HepG2 (cell line): Measurements from ENCODE around the gene NGEF. TPM values are rescaled to one million over a fixed set of nuclear protein-coding genes. Genes with fewer than 3 reads are reported as not detected.

ENCODE experiments used
- ZFP36L1 ChIP-seq: sonication (generic); formaldehyde crosslinking; IDR thresholded peaks from 2 replicates; pipeline ENCODE4 v1.8.0; 2022; ENCODE audit warnings: mild to moderate bottlenecking, missing genetic modification reagents, moderate library complexity
- ZKSCAN5 ChIP-seq: sonication (generic); formaldehyde crosslinking; IDR thresholded peaks from 2 replicates; pipeline ENCODE4 v1.5.1; 2020; ENCODE audit warnings: mild to moderate bottlenecking, missing genetic modification reagents
- ZNF274 ChIP-seq: sonication (generic); formaldehyde crosslinking; IDR thresholded peaks from 2 replicates; pipeline ENCODE4 v1.5.1; 2020; ENCODE audit warnings: mild to moderate bottlenecking, missing genetic modification reagents
- polyA plus RNA-seq, 8 experiments: library from polyadenylated mRNA; depleted of rRNA in 3 of 8; stranded (reverse) in 7 of 8; unstranded in 1 of 8; fragments of >200 nt; fragmentation: Illumina TruSeq in 4 of 8; extraction: Trizol in 4 of 8; gene quantifications; 2 replicates each; pipeline versions ENCODE4 v1.2.1 to v1.2.3, GENCODE V29; 2011 to 2016; ENCODE audit warnings: low read depth in 4 of 8, missing spikeins in 1 of 8, mixed read lengths in 1 of 8; ENCODE audit not compliant: insufficient read depth in 1 of 8
- total RNA-seq, 5 experiments: library from RNA; depleted of rRNA; stranded (reverse); fragments of >200 nt; fragmentation: Illumina TruSeq; extraction: Trizol; gene quantifications; 2 replicates each; pipeline ENCODE4 v1.2.3, GENCODE V29; 2016; ENCODE audit warnings: low read depth in 1 of 5
- TF ChIP-seq, protein P1 (sequence below): sonication (generic); formaldehyde crosslinking; IDR thresholded peaks from 2 replicates; pipeline ENCODE4 v1.4.0; 2020; ENCODE audit warnings: missing genetic modification reagents
- TF ChIP-seq, protein P2 (sequence below): sonication (generic); formaldehyde crosslinking; IDR thresholded peaks from 2 replicates; pipeline ENCODE4 v1.8.0; 2023; ENCODE audit warnings: mild to moderate bottlenecking, missing genetic modification reagents
- TF ChIP-seq, protein P3 (sequence below): IDR thresholded peaks from 2 replicates; pipeline ENCODE4 v1.6.1; 2016; ENCODE audit warnings: low read depth, missing genetic modification reagents, missing compliant biosample characterization
- TF ChIP-seq, protein P4 (sequence below): sonication (generic); formaldehyde crosslinking; IDR thresholded peaks from 2 replicates; pipeline ENCODE4 v1.4.0; 2020; ENCODE audit warnings: missing genetic modification reagents
- TF ChIP-seq, protein P5 (sequence below): sonication (generic); formaldehyde crosslinking; IDR thresholded peaks from 2 replicates; pipeline ENCODE4 v1.4.0; 2020; ENCODE audit warnings: missing genetic modification reagents, borderline replicate concordance

The NGEF gene
- total and polyA plus RNA-seq, 2 of the 13 experiments (the other 11 are each of a cell fraction or from before 2014, with no cell fraction given), result 14.4 to 36.9 TPM

DNA sequence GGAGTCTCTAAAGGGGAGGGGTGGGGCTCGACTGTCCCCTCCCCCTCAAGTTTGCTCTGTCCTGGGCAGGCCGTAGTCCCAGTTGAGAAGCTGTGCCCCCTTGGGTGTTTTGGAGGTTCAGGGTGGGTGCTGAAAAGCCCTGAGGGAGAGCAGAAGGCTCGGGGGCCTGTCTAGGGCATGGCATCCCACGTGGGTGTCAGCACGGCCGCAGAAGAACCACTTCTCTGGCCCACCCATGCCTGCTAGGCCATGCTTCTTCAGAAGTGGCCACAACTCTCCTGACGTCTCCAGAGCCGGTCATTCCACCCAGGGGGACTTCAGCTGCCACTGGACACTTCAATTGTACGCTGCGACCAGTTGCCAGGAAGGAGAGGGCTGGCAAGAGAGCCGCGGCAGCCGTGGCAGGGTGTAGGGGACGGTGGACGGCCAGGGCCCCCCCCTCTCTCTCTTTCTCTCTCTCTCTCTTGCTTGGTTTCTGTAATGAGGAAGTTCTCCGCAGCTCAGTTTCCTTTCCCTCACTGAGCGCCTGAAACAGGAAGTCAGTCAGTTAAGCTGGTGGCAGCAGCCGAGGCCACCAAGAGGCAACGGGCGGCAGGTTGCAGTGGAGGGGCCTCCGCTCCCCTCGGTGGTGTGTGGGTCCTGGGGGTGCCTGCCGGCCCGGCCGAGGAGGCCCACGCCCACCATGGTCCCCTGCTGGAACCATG is 46.9 kb upstream of the NGEF start, which contains the start of gene INPP5D (continued):
- TF ChIP-seq, protein P1, sequence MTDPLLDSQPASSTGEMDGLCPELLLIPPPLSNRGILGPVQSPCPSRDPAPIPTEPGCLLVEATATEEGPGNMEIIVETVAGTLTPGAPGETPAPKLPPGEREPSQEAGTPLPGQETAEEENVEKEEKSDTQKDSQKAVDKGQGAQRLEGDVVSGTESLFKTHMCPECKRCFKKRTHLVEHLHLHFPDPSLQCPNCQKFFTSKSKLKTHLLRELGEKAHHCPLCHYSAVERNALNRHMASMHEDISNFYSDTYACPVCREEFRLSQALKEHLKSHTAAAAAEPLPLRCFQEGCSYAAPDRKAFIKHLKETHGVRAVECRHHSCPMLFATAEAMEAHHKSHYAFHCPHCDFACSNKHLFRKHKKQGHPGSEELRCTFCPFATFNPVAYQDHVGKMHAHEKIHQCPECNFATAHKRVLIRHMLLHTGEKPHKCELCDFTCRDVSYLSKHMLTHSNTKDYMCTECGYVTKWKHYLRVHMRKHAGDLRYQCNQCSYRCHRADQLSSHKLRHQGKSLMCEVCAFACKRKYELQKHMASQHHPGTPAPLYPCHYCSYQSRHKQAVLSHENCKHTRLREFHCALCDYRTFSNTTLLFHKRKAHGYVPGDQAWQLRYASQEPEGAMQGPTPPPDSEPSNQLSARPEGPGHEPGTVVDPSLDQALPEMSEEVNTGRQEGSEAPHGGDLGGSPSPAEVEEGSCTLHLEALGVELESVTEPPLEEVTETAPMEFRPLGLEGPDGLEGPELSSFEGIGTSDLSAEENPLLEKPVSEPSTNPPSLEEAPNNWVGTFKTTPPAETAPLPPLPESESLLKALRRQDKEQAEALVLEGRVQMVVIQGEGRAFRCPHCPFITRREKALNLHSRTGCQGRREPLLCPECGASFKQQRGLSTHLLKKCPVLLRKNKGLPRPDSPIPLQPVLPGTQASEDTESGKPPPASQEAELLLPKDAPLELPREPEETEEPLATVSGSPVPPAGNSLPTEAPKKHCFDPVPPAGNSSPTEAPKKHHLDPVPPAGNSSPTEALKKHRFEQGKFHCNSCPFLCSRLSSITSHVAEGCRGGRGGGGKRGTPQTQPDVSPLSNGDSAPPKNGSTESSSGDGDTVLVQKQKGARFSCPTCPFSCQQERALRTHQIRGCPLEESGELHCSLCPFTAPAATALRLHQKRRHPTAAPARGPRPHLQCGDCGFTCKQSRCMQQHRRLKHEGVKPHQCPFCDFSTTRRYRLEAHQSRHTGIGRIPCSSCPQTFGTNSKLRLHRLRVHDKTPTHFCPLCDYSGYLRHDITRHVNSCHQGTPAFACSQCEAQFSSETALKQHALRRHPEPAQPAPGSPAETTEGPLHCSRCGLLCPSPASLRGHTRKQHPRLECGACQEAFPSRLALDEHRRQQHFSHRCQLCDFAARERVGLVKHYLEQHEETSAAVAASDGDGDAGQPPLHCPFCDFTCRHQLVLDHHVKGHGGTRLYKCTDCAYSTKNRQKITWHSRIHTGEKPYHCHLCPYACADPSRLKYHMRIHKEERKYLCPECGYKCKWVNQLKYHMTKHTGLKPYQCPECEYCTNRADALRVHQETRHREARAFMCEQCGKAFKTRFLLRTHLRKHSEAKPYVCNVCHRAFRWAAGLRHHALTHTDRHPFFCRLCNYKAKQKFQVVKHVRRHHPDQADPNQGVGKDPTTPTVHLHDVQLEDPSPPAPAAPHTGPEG (CRISPR knock-in tag), result peak; percentile 44; the same call in 1 of the 2 replicates
- TF ChIP-seq, protein P2, sequence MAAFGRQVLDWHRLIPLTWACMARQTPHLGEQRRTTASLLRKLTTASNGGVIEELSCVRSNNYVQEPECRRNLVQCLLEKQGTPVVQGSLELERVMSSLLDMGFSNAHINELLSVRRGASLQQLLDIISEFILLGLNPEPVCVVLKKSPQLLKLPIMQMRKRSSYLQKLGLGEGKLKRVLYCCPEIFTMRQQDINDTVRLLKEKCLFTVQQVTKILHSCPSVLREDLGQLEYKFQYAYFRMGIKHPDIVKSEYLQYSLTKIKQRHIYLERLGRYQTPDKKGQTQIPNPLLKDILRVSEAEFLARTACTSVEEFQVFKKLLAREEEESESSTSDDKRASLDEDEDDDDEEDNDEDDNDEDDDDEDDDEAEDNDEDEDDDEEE (CRISPR knock-in tag), result no peak
- TF ChIP-seq ZKSCAN5, result no peak
- TF ChIP-seq, protein P3, sequence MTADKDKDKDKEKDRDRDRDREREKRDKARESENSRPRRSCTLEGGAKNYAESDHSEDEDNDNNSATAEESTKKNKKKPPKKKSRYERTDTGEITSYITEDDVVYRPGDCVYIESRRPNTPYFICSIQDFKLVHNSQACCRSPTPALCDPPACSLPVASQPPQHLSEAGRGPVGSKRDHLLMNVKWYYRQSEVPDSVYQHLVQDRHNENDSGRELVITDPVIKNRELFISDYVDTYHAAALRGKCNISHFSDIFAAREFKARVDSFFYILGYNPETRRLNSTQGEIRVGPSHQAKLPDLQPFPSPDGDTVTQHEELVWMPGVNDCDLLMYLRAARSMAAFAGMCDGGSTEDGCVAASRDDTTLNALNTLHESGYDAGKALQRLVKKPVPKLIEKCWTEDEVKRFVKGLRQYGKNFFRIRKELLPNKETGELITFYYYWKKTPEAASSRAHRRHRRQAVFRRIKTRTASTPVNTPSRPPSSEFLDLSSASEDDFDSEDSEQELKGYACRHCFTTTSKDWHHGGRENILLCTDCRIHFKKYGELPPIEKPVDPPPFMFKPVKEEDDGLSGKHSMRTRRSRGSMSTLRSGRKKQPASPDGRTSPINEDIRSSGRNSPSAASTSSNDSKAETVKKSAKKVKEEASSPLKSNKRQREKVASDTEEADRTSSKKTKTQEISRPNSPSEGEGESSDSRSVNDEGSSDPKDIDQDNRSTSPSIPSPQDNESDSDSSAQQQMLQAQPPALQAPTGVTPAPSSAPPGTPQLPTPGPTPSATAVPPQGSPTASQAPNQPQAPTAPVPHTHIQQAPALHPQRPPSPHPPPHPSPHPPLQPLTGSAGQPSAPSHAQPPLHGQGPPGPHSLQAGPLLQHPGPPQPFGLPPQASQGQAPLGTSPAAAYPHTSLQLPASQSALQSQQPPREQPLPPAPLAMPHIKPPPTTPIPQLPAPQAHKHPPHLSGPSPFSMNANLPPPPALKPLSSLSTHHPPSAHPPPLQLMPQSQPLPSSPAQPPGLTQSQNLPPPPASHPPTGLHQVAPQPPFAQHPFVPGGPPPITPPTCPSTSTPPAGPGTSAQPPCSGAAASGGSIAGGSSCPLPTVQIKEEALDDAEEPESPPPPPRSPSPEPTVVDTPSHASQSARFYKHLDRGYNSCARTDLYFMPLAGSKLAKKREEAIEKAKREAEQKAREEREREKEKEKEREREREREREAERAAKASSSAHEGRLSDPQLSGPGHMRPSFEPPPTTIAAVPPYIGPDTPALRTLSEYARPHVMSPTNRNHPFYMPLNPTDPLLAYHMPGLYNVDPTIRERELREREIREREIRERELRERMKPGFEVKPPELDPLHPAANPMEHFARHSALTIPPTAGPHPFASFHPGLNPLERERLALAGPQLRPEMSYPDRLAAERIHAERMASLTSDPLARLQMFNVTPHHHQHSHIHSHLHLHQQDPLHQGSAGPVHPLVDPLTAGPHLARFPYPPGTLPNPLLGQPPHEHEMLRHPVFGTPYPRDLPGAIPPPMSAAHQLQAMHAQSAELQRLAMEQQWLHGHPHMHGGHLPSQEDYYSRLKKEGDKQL, result no peak
- TF ChIP-seq ZFP36L1 (CRISPR knock-in tag), result peak; percentile 46; the same call in 1 of the 2 replicates
- TF ChIP-seq, protein P4, sequence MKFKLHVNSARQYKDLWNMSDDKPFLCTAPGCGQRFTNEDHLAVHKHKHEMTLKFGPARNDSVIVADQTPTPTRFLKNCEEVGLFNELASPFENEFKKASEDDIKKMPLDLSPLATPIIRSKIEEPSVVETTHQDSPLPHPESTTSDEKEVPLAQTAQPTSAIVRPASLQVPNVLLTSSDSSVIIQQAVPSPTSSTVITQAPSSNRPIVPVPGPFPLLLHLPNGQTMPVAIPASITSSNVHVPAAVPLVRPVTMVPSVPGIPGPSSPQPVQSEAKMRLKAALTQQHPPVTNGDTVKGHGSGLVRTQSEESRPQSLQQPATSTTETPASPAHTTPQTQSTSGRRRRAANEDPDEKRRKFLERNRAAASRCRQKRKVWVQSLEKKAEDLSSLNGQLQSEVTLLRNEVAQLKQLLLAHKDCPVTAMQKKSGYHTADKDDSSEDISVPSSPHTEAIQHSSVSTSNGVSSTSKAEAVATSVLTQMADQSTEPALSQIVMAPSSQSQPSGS (CRISPR knock-in tag), result 0 out of 2 replicates have a peak, but pooled peaks have one; percentile 25
- TF ChIP-seq, protein P5, sequence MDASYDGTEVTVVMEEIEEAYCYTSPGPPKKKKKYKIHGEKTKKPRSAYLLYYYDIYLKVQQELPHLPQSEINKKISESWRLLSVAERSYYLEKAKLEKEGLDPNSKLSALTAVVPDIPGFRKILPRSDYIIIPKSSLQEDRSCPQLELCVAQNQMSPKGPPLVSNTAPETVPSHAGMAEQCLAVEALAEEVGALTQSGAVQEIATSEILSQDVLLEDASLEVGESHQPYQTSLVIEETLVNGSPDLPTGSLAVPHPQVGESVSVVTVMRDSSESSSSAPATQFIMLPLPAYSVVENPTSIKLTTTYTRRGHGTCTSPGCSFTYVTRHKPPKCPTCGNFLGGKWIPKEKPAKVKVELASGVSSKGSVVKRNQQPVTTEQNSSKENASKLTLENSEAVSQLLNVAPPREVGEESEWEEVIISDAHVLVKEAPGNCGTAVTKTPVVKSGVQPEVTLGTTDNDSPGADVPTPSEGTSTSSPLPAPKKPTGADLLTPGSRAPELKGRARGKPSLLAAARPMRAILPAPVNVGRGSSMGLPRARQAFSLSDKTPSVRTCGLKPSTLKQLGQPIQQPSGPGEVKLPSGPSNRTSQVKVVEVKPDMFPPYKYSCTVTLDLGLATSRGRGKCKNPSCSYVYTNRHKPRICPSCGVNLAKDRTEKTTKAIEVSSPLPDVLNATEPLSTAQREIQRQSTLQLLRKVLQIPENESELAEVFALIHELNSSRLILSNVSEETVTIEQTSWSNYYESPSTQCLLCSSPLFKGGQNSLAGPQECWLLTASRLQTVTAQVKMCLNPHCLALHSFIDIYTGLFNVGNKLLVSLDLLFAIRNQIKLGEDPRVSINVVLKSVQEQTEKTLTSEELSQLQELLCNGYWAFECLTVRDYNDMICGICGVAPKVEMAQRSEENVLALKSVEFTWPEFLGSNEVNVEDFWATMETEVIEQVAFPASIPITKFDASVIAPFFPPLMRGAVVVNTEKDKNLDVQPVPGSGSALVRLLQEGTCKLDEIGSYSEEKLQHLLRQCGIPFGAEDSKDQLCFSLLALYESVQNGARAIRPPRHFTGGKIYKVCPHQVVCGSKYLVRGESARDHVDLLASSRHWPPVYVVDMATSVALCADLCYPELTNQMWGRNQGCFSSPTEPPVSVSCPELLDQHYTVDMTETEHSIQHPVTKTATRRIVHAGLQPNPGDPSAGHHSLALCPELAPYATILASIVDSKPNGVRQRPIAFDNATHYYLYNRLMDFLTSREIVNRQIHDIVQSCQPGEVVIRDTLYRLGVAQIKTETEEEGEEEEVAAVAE (CRISPR knock-in tag), result 0 out of 2 replicates have a peak, but pooled peaks have one; percentile 16
- TF ChIP-seq ZNF274, result peak; percentile 56; the same call in 1 of the 2 replicates
